Hepatocyte (in vitro differentiated cells): ENCODE measurements around the gene COX8A.

ENCODE experiments used
- EZH2phosphoT487 ChIP-seq: fragments of 200-600 bp; sonication (generic); IDR thresholded peaks from one replicate; pipeline ENCODE4 v1.6.1; 2018; ENCODE audit warnings: antibody characterized with exemption, mild to moderate bottlenecking, low read depth, moderate library complexity; ENCODE audit not compliant: unreplicated experiment, severe bottlenecking
- TF ChIP-seq, protein P1 (sequence below): fragments of 200-600 bp; sonication (generic); IDR thresholded peaks from 2 replicates; pipeline ENCODE4 v1.5.1; 2016; ENCODE audit warnings: antibody characterized with exemption, mild to moderate bottlenecking; ENCODE audit not compliant: poor library complexity

GRCh38 chr11:63940786-63941185 lies 33.6 kb upstream of the COX8A start:
- no peak for TF ChIP-seq EZH2phosphoT487
- TF ChIP-seq, protein P1, sequence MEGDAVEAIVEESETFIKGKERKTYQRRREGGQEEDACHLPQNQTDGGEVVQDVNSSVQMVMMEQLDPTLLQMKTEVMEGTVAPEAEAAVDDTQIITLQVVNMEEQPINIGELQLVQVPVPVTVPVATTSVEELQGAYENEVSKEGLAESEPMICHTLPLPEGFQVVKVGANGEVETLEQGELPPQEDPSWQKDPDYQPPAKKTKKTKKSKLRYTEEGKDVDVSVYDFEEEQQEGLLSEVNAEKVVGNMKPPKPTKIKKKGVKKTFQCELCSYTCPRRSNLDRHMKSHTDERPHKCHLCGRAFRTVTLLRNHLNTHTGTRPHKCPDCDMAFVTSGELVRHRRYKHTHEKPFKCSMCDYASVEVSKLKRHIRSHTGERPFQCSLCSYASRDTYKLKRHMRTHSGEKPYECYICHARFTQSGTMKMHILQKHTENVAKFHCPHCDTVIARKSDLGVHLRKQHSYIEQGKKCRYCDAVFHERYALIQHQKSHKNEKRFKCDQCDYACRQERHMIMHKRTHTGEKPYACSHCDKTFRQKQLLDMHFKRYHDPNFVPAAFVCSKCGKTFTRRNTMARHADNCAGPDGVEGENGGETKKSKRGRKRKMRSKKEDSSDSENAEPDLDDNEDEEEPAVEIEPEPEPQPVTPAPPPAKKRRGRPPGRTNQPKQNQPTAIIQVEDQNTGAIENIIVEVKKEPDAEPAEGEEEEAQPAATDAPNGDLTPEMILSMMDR = no peak
